Keratinocyte (primary cell): ENCODE data around the gene ATF3.

Source experiments
- EZH2 ChIP-seq: IDR thresholded peaks from one replicate; pipeline ENCODE4 v1.6.1; 2012; ENCODE audit warnings: inconsistent platforms, mild to moderate bottlenecking, low read length, moderate library complexity
- TF ChIP-seq, protein P1 (sequence below), 3 experiments: IDR thresholded peaks in 1 of 3; conservative IDR thresholded peaks in 1 of 3; optimal IDR thresholded peaks in 1 of 3; 2 replicates in 2 of 3; 3 replicates in 1 of 3; pipeline versions ENCODE3 to v1.5.1; 2011; ENCODE audit warnings: low read length in 3 of 3, mild to moderate bottlenecking in 3 of 3, moderate library complexity in 2 of 3, control low read depth in 1 of 3, inconsistent platforms in 1 of 3; ENCODE audit not compliant: insufficient read depth in 2 of 3; ENCODE audit errors: extremely low read depth in 1 of 3

DNA sequence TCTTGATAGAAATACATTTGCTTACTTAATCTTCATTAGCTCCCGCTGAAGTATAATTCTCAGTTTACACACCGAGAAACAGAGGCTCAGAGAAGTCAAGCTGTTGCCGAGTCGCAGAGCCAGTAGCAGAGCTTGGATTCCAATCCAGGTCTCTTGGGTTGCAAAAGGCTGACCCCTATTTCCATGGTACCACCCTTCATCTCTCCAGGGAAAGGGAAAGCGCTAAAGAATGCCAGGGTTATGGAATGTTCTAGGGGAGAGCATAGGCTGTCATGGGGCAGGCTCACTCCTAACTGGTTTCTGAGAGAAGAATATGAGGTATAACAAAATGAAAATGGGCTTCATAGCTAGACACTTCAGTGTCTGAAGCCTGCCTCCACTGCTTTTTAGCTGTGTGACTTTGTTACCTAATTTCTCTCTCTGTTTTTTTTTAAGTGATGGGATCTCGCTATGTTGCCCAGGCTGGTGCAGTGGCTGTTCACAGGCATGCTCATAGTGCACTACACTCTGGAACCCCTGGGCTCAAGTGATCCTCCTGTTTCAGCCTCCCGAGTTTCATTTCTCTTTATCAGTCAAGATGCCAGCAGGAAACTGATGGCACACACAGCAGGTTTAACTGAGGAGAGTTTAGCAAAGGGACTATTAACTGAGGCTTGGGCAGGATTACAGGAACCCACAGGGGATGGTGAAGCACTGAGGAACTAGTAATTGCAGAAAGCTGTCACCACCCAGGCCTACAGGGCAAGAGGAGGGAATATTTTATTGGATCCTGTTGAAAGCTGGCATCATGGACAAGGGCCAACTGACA is 25.5 kb upstream of the ATF3 start:
- no peak for TF ChIP-seq EZH2
- TF ChIP-seq, protein P1, sequence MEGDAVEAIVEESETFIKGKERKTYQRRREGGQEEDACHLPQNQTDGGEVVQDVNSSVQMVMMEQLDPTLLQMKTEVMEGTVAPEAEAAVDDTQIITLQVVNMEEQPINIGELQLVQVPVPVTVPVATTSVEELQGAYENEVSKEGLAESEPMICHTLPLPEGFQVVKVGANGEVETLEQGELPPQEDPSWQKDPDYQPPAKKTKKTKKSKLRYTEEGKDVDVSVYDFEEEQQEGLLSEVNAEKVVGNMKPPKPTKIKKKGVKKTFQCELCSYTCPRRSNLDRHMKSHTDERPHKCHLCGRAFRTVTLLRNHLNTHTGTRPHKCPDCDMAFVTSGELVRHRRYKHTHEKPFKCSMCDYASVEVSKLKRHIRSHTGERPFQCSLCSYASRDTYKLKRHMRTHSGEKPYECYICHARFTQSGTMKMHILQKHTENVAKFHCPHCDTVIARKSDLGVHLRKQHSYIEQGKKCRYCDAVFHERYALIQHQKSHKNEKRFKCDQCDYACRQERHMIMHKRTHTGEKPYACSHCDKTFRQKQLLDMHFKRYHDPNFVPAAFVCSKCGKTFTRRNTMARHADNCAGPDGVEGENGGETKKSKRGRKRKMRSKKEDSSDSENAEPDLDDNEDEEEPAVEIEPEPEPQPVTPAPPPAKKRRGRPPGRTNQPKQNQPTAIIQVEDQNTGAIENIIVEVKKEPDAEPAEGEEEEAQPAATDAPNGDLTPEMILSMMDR (optimal IDR thresholded peaks at IDR 0.05 in 1 of 3, IDR thresholded peaks at IDR 0.05 in 1 of 3, conservative IDR thresholded peaks at IDR 0.05 in 1 of 3; ENCODE audit: extremely low read depth in 1 of 3, insufficient read depth in 2 of 3, low read length in 3 of 3) = no peak
